ENCODE results near the gene COL6A3. TPM values are rescaled to one million over a fixed set of nuclear protein-coding genes. Genes with fewer than 3 reads are reported as not detected.

Gene COL6A3
- total RNA-seq, result 0.52 TPM

GRCh38 chr2:237413777-237414661 is at the start of gene COL6A3:
Gene COL6A3, minus strand, starts transcription at chr2:237414164. Its CDS starts 17,347 bp downstream, at chr2:237396817.
- Histone ChIP-seq H3K9me3 (ENCODE audit: low read depth, low read length) (no peaks in the 10 kb centered on the region), H3K27me3 (ENCODE audit: insufficient read depth, low read length) (no peaks in the 10 kb centered on the region), H3K4me3 (ENCODE audit: low read length) (no peak within 1 kb of the TSS)

GRCh38 chr2:237459741-237460174 is 45.8 kb upstream of the COL6A3 start:
- Histone ChIP-seq H3K4me3 (ENCODE audit: low read length) (no peak overlapping the region), H3K27me3 (ENCODE audit: insufficient read depth, low read length) (no peaks in the 10 kb centered on the region), H3K9me3 (ENCODE audit: low read depth, low read length) (no peaks in the 10 kb centered on the region), H3K4me1 (ENCODE audit: insufficient read depth, low read length) (no peaks in the 10 kb centered on the region)

More at GRCh38 chr2:237413777-237414661, at the start of gene COL6A3:
- H3K4me1 ChIP-seq (ENCODE audit: insufficient read depth, low read length), result no peaks in the 10 kb centered on the region

GRCh38 chr2:237459226-237459625 is 45.3 kb upstream of the COL6A3 start:
- no peaks in the 10 kb centered on the region for H3K27me3 ChIP-seq (ENCODE audit: insufficient read depth, low read length)
- H3K4me3 ChIP-seq (ENCODE audit: low read length), result no peak overlapping the region
- H3K4me1 ChIP-seq (ENCODE audit: insufficient read depth, low read length), result no peaks in the 10 kb centered on the region
- no peaks in the 10 kb centered on the region for H3K9me3 ChIP-seq (ENCODE audit: low read depth, low read length)

- no peaks in the 10 kb centered on the region for H3K9me3 ChIP-seq (ENCODE audit: low read depth, low read length)
- H3K4me1 ChIP-seq (ENCODE audit: insufficient read depth, low read length), result no peaks in the 10 kb centered on the region
- H3K27me3 ChIP-seq (ENCODE audit: insufficient read depth, low read length), result no peaks in the 10 kb centered on the region
- H3K4me3 ChIP-seq (ENCODE audit: low read length), result no peak overlapping the region
Observed at GRCh38 chr2:237458519-237458918, 44.6 kb upstream of the COL6A3 start.

- H3K9me3 ChIP-seq (ENCODE audit: low read depth, low read length), result no peaks in the 10 kb centered on the region
Observed at GRCh38 chr2:237457388-237457941, 43.5 kb upstream of the COL6A3 start.

GRCh38 chr2:237456200-237456843 is 42.4 kb upstream of the COL6A3 start:
- no peak overlapping the region for H3K4me3 ChIP-seq (ENCODE audit: low read length)
- H3K9me3 ChIP-seq (ENCODE audit: low read depth, low read length), result no peaks in the 10 kb centered on the region
- H3K4me1 ChIP-seq (ENCODE audit: insufficient read depth, low read length), result no peaks in the 10 kb centered on the region
- no peaks in the 10 kb centered on the region for H3K27me3 ChIP-seq (ENCODE audit: insufficient read depth, low read length)

More at GRCh38 chr2:237457388-237457941, 43.5 kb upstream of the COL6A3 start:
- Histone ChIP-seq H3K27me3 (ENCODE audit: insufficient read depth, low read length) (no peaks in the 10 kb centered on the region), H3K4me1 (ENCODE audit: insufficient read depth, low read length) (no peaks in the 10 kb centered on the region), H3K4me3 (ENCODE audit: low read length) (no peak overlapping the region)

GRCh38 chr2:237455764-237456163 is 41.8 kb upstream of the COL6A3 start:
- Histone ChIP-seq H3K4me1 (ENCODE audit: insufficient read depth, low read length) (no peaks in the 10 kb centered on the region), H3K9me3 (ENCODE audit: low read depth, low read length) (no peaks in the 10 kb centered on the region), H3K4me3 (ENCODE audit: low read length) (no peak overlapping the region), H3K27me3 (ENCODE audit: insufficient read depth, low read length) (no peaks in the 10 kb centered on the region)

GRCh38 chr2:237453671-237454070 is 39.7 kb upstream of the COL6A3 start:
- no peaks in the 10 kb centered on the region for H3K4me1 ChIP-seq (ENCODE audit: insufficient read depth, low read length)
- no peaks in the 10 kb centered on the region for H3K27me3 ChIP-seq (ENCODE audit: insufficient read depth, low read length)
- H3K9me3 ChIP-seq (ENCODE audit: low read depth, low read length), result no peaks in the 10 kb centered on the region
- no peak overlapping the region for H3K4me3 ChIP-seq (ENCODE audit: low read length)

GRCh38 chr2:237452861-237453260 is 38.9 kb upstream of the COL6A3 start:
- Histone ChIP-seq H3K9me3 (ENCODE audit: low read depth, low read length) (no peaks in the 10 kb centered on the region), H3K4me1 (ENCODE audit: insufficient read depth, low read length) (no peaks in the 10 kb centered on the region), H3K4me3 (ENCODE audit: low read length) (no peak overlapping the region), H3K27me3 (ENCODE audit: insufficient read depth, low read length) (no peaks in the 10 kb centered on the region)

- Histone ChIP-seq H3K4me3 (ENCODE audit: low read length) (no peak overlapping the region), H3K27me3 (ENCODE audit: insufficient read depth, low read length) (no peaks in the 10 kb centered on the region), H3K4me1 (ENCODE audit: insufficient read depth, low read length) (no peaks in the 10 kb centered on the region), H3K9me3 (ENCODE audit: low read depth, low read length) (no peaks in the 10 kb centered on the region)
Observed at GRCh38 chr2:237451643-237452469, 37.9 kb upstream of the COL6A3 start.

- Histone ChIP-seq H3K4me1 (ENCODE audit: insufficient read depth, low read length) (no peaks in the 10 kb centered on the region), H3K4me3 (ENCODE audit: low read length) (no peak overlapping the region), H3K27me3 (ENCODE audit: insufficient read depth, low read length) (no peaks in the 10 kb centered on the region), H3K9me3 (ENCODE audit: low read depth, low read length) (no peaks in the 10 kb centered on the region)
Observed at GRCh38 chr2:237450583-237450982, 36.6 kb upstream of the COL6A3 start.

GRCh38 chr2:237450108-237450507 is 36.1 kb upstream of the COL6A3 start:
- H3K4me1 ChIP-seq (ENCODE audit: insufficient read depth, low read length), result no peaks in the 10 kb centered on the region
- no peak overlapping the region for H3K4me3 ChIP-seq (ENCODE audit: low read length)
- H3K27me3 ChIP-seq (ENCODE audit: insufficient read depth, low read length), result no peaks in the 10 kb centered on the region
- H3K9me3 ChIP-seq (ENCODE audit: low read depth, low read length), result no peaks in the 10 kb centered on the region

GRCh38 chr2:237449193-237449881 is 35.4 kb upstream of the COL6A3 start:
- Histone ChIP-seq H3K4me1 (ENCODE audit: insufficient read depth, low read length) (no peaks in the 10 kb centered on the region), H3K4me3 (ENCODE audit: low read length) (no peak overlapping the region), H3K27me3 (ENCODE audit: insufficient read depth, low read length) (no peaks in the 10 kb centered on the region), H3K9me3 (ENCODE audit: low read depth, low read length) (no peaks in the 10 kb centered on the region)

GRCh38 chr2:237448626-237449025 is 34.7 kb upstream of the COL6A3 start:
- Histone ChIP-seq H3K4me1 (ENCODE audit: insufficient read depth, low read length) (no peaks in the 10 kb centered on the region), H3K27me3 (ENCODE audit: insufficient read depth, low read length) (no peaks in the 10 kb centered on the region), H3K9me3 (ENCODE audit: low read depth, low read length) (no peaks in the 10 kb centered on the region), H3K4me3 (ENCODE audit: low read length) (no peak overlapping the region)

Data from mononuclear cell (primary cell).